CD4-positive, alpha-beta T cell (primary cell): ENCODE results near the gene UPF2. TPM values are rescaled to one million over a fixed set of nuclear protein-coding genes. Genes with fewer than 3 reads are reported as not detected.

Source experiments
- ATAC-seq: fragments of 200-7000 bp; cut with Tn5 transposase; one replicate; pipeline ENCODE4 v1.10.0; 2022; ENCODE audit warnings: mild to moderate bottlenecking; ENCODE audit not compliant: poor library complexity
- CTCF ChIA-PET: fragments of 350-600 bp; sonication (Branson Sonifier 250); formaldehyde crosslinking; loops from one replicate; lab custom pipeline; 2021; ENCODE audit warnings: antibody characterized with exemption, inconsistent platforms; lab: Charles Lee
- POLR2A ChIA-PET: fragments of 350-600 bp; sonication (Branson Sonifier 250); formaldehyde crosslinking; loops from one replicate; lab custom pipeline; 2021; ENCODE audit warnings: antibody characterized with exemption, inconsistent platforms; lab: Charles Lee
- DNase-seq, 14 experiments: peaks; one replicate each; pipeline ENCODE4 v3.0.0-alpha.2; 2013 to 2020; ENCODE audit warnings: mixed read lengths in 2 of 14
- H3K27ac ChIP-seq, 2 donors: one replicate each; pipeline versions ENCODE4 v1.5.1 to v1.7.0; 2013; ENCODE audit warnings: low read length in 2 of 2, low read depth in 1 of 2, mild to moderate bottlenecking in 1 of 2
- H3K27me3 ChIP-seq, 2 experiments: 1 replicate in 1 of 2; 2 replicates in 1 of 2; pipeline versions ENCODE4 v1.6.1 to v1.7.0; 2013; ENCODE audit warnings: low read length in 2 of 2, control low read depth in 1 of 2, mild to moderate bottlenecking in 1 of 2, moderate library complexity in 1 of 2; ENCODE audit not compliant: insufficient read depth in 2 of 2, control insufficient read depth in 1 of 2
- H3K36me3 ChIP-seq: one replicate; pipeline ENCODE4 v1.6.1; 2013; ENCODE audit warnings: low read length, control low read depth; ENCODE audit not compliant: insufficient read depth
- H3K4me1 ChIP-seq: one replicate; pipeline ENCODE4 v1.6.1; 2013; ENCODE audit warnings: low read length, control low read depth; ENCODE audit not compliant: insufficient read depth
- H3K4me3 ChIP-seq: one replicate; pipeline ENCODE4 v1.5.1; 2013; ENCODE audit warnings: mild to moderate bottlenecking, low read length, moderate library complexity
- H3K9me3 ChIP-seq, 2 experiments: 1 replicate in 1 of 2; 2 replicates in 1 of 2; pipeline versions ENCODE4 v1.6.1 to v1.7.0; 2013; ENCODE audit warnings: low read length in 2 of 2, mild to moderate bottlenecking in 2 of 2, control low read depth in 1 of 2, moderate library complexity in 1 of 2; ENCODE audit not compliant: control insufficient read depth in 1 of 2, insufficient read depth in 1 of 2
- H3K27ac Mint-ChIP-seq: one replicate; pipeline ENCODE4 v1.8.0; 2020; ENCODE audit warnings: mixed read lengths
- H3K27me3 Mint-ChIP-seq: one replicate; pipeline ENCODE4 v1.8.0; 2021; ENCODE audit warnings: mixed read lengths
- H3K36me3 Mint-ChIP-seq: one replicate; pipeline ENCODE4 v1.8.0; 2021; ENCODE audit warnings: low read depth, mixed read lengths
- H3K4me1 Mint-ChIP-seq: one replicate; pipeline ENCODE4 v1.8.0; 2021; ENCODE audit warnings: low read depth, mixed read lengths
- H3K4me3 Mint-ChIP-seq: one replicate; pipeline ENCODE4 v1.8.0; 2020; ENCODE audit warnings: mild to moderate bottlenecking, mixed read lengths
- H3K9me3 Mint-ChIP-seq: one replicate; pipeline ENCODE4 v1.8.0; 2020; ENCODE audit warnings: mixed read lengths
- CTCF ChIP-seq: fragments of 200-600 bp; IDR thresholded peaks from one replicate; pipeline ENCODE4 v1.8.0; 2022; ENCODE audit warnings: antibody characterized with exemption, mild to moderate bottlenecking
- intact Hi-C, 2 experiments: fragments of 100-400 bp; cut with DNase I in 1 of 2; cut with micrococcal nuclease in 1 of 2; formaldehyde crosslinking; loops; one replicate each; pipeline versions ENCODE4 v1.15.1 to v1.9.0; 2023 to 2025; cut with DNase I, micrococcal nuclease
- total RNA-seq, 174 experiments: library from RNA in 2 of 174; stranded (reverse) in 2 of 174; gene quantifications; one replicate each; pipeline ENCODE4 v1.2.3 and lab custom pipeline; 2021 to 2026

The UPF2 gene
- total RNA-seq, 2 experiments from 2014 or later, result 14.5 to 15.3 TPM

- Histone ChIP-seq H3K27me3 (no peaks in the 10 kb centered on the region), H3K27ac (no peak overlapping the region), H3K36me3 (no peaks in the 10 kb centered on the region), H3K4me3 (no peak overlapping the region), H3K4me1 (no peaks in the 10 kb centered on the region), H3K9me3 (no peaks in the 10 kb centered on the region)
- H3K4me1 Mint-ChIP-seq, result no peaks in the 10 kb centered on the region
- no peaks in the 10 kb centered on the region for H3K36me3 Mint-ChIP-seq
- H3K27ac Mint-ChIP-seq, result no peak overlapping the region
- DNase-seq (no peak), ATAC-seq (no peak)
- POLR2A ChIA-PET, result interaction anchor here (0.6 kb wide), 1 partner anchor 19 kb away, joined by 3 read pairs; the partner anchor contains the start of gene UPF2
- no peaks in the 10 kb centered on the region for H3K9me3 Mint-ChIP-seq
- H3K27me3 Mint-ChIP-seq, result no peaks in the 10 kb centered on the region
- CTCF ChIA-PET, result interaction anchor here (0.7 kb wide), 1 partner anchor 1145 kb away, joined by 3 read pairs; no protein-coding TSS in a partner anchor
- intact Hi-C loops, result loop anchor here in 1 of 2 experiments (10.0 kb wide), 2 partner anchors 64 to 134 kb away; partner anchors contain the start of genes CDC123, NUDT5 and SEC61A2
- no peak for TF ChIP-seq CTCF
- no peak overlapping the region for H3K4me3 Mint-ChIP-seq
Measured at GRCh38 chr10:12061124-12061523, 18.5 kb upstream of the UPF2 start.

- intact Hi-C loops, result no loop called here
- DNase-seq, result no peak
- no peak overlapping the region for H3K27ac ChIP-seq
- ChIA-PET POLR2A (no interaction called here), CTCF (no interaction called here)
- H3K9me3 ChIP-seq, result no peaks in the 10 kb centered on the region
- no peaks in the 10 kb centered on the region for H3K4me1 Mint-ChIP-seq
- no peaks in the 10 kb centered on the region for H3K27me3 Mint-ChIP-seq
- no peak overlapping the region for H3K27ac Mint-ChIP-seq
- no peak overlapping the region for H3K4me3 ChIP-seq
- no peaks in the 10 kb centered on the region for H3K36me3 ChIP-seq
- TF ChIP-seq CTCF, result no peak
- H3K36me3 Mint-ChIP-seq, result no peaks in the 10 kb centered on the region
- H3K4me3 Mint-ChIP-seq, result no peak overlapping the region
- no peaks in the 10 kb centered on the region for H3K9me3 Mint-ChIP-seq
- no peak for ATAC-seq
- no peaks in the 10 kb centered on the region for H3K27me3 ChIP-seq
- peaks cover 5% of the 10 kb centered on the region for H3K4me1 ChIP-seq
Measured at GRCh38 chr10:12056748-12057147, 14.1 kb upstream of the UPF2 start.

GRCh38 chr10:12055732-12056131 is 13.1 kb upstream of the UPF2 start:
- intact Hi-C loops, result no loop called here
- no peak overlapping the region for H3K27ac Mint-ChIP-seq
- DNase-seq, result no peak
- TF ChIP-seq CTCF, result no peak
- no peaks in the 10 kb centered on the region for H3K9me3 Mint-ChIP-seq
- no peak for ATAC-seq
- Histone ChIP-seq H3K27me3 (no peaks in the 10 kb centered on the region), H3K27ac (no peak overlapping the region), H3K36me3 (no peaks in the 10 kb centered on the region), H3K4me3 (no peak overlapping the region), H3K9me3 (no peaks in the 10 kb centered on the region), H3K4me1 (peaks cover 5% of the 10 kb centered on the region)
- CTCF ChIA-PET, result no interaction called here
- no peaks in the 10 kb centered on the region for H3K4me1 Mint-ChIP-seq
- no peaks in the 10 kb centered on the region for H3K36me3 Mint-ChIP-seq
- H3K27me3 Mint-ChIP-seq, result no peaks in the 10 kb centered on the region
- POLR2A ChIA-PET, result interaction anchor here (0.6 kb wide), 1 partner anchor 670 kb away, joined by 4 read pairs; no protein-coding TSS in a partner anchor
- H3K4me3 Mint-ChIP-seq, result no peak overlapping the region
